Measurements from ENCODE around the gene CEACAM21. TPM values are rescaled to one million over a fixed set of nuclear protein-coding genes. Genes with fewer than 3 reads are reported as not detected.
"Not testable (repeated sequence)": the region's sequence is repeated elsewhere in the genome, so short reads cannot be mapped to it uniquely, and the experiment has no call there.

Gene CEACAM21
- total RNA-seq, 1 donor from 2014 or later = not detected

DNA sequence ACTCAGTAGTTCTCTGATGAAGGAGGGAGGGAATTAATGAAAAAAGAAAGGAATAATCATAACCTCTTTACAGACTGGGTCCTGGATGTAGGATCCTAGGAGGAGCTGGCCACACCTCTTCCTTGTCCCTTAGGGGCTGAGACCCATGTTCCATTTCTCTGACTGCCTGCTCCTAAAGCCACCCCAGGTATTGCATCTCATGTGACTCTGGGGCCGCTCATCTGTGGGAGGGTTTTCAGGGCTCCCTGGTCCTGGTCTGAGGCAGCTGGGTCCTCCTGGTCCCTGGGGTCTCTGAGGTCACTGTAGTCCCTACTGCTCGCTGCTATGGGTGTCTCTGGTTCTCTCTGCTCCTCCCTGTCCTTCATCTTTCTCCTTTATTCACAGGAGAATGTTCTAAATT, 2.9 kb downstream of the CEACAM21 start:
- H3K4me3 Mint-ChIP-seq = no peak overlapping the region
- Histone ChIP-seq H3K9ac (no peak overlapping the region), H3K27ac (no peak overlapping the region), H3K4me1 (no peaks in the 10 kb centered on the region), H3F3A (ENCODE audit: low read depth) (no peaks in the 10 kb centered on the region), H3K4me3 (no peak overlapping the region), H3K36me3 (no peaks in the 10 kb centered on the region), H3K79me2 (ENCODE audit: low read depth) (no peaks in the 10 kb centered on the region), H2AFZ (replicated peaks) (no peak overlapping the region), H3K9me3 (ENCODE audit: low read depth) (peaks cover 3% of the 10 kb centered on the region), H4K20me1 (ENCODE audit: low read depth) (no peaks in the 10 kb centered on the region), H3K27me3 (no peaks in the 10 kb centered on the region), H3K4me2 (no peak overlapping the region)
- H3K4me1 Mint-ChIP-seq = no peaks in the 10 kb centered on the region
- no peak overlapping the region for H3K27ac Mint-ChIP-seq
- H3K9me3 Mint-ChIP-seq = peaks cover 26% of the 10 kb centered on the region
- DNase-seq (ENCODE audit: low spot score) = no peak
- H3K27me3 Mint-ChIP-seq (ENCODE audit: insufficient read depth, low read depth) = peaks cover 9% of the 10 kb centered on the region
- TF ChIP-seq, protein P1, sequence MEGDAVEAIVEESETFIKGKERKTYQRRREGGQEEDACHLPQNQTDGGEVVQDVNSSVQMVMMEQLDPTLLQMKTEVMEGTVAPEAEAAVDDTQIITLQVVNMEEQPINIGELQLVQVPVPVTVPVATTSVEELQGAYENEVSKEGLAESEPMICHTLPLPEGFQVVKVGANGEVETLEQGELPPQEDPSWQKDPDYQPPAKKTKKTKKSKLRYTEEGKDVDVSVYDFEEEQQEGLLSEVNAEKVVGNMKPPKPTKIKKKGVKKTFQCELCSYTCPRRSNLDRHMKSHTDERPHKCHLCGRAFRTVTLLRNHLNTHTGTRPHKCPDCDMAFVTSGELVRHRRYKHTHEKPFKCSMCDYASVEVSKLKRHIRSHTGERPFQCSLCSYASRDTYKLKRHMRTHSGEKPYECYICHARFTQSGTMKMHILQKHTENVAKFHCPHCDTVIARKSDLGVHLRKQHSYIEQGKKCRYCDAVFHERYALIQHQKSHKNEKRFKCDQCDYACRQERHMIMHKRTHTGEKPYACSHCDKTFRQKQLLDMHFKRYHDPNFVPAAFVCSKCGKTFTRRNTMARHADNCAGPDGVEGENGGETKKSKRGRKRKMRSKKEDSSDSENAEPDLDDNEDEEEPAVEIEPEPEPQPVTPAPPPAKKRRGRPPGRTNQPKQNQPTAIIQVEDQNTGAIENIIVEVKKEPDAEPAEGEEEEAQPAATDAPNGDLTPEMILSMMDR (IDR thresholded peaks at IDR 0.05) = no peak
- TF ChIP-seq EZH2phosphoT487 (IDR thresholded peaks at IDR 0.05) (no peak), EZH2 (IDR thresholded peaks at IDR 0.05) (no peak)
- peaks cover 12% of the 10 kb centered on the region for H3K36me3 Mint-ChIP-seq

DNA sequence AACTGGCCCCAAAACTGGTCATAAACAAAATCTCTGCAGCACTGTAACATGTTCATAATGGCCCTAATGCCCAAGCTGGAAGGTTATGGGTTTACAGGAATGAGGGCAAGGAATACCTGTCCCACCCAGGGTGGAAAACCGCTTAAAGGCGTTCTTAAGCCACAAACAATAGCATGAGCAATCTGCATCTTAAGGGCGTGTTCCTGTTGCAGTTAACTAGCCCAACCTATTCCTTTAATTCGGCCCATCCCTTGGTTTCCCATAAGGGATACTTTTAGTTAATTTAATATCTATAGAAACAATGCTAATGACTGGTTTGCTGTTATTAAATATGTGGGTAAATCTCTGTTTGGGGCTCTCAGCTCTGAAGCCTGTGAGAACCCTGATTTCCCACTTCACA, 5.1 kb downstream of the CEACAM21 start:
- not testable (repeated sequence) for H3K4me3 ChIP-seq; H4K20me1 ChIP-seq (ENCODE audit: low read depth); H3K79me2 ChIP-seq (ENCODE audit: low read depth); H3K27ac ChIP-seq; H3K4me2 ChIP-seq; H3K9ac ChIP-seq; H3K27ac Mint-ChIP-seq; H3K27me3 ChIP-seq; DNase-seq (ENCODE audit: low spot score); H3K9me3 ChIP-seq (ENCODE audit: low read depth); H3K4me1 ChIP-seq; H2AFZ ChIP-seq (replicated peaks); H3F3A ChIP-seq (ENCODE audit: low read depth); H3K27me3 Mint-ChIP-seq (ENCODE audit: insufficient read depth, low read depth); H3K4me3 Mint-ChIP-seq; H3K36me3 ChIP-seq; H3K4me1 Mint-ChIP-seq
- Mint-ChIP-seq H3K9me3 (peaks cover 28% of the 10 kb centered on the region), H3K36me3 (peaks cover 12% of the 10 kb centered on the region)

DNA sequence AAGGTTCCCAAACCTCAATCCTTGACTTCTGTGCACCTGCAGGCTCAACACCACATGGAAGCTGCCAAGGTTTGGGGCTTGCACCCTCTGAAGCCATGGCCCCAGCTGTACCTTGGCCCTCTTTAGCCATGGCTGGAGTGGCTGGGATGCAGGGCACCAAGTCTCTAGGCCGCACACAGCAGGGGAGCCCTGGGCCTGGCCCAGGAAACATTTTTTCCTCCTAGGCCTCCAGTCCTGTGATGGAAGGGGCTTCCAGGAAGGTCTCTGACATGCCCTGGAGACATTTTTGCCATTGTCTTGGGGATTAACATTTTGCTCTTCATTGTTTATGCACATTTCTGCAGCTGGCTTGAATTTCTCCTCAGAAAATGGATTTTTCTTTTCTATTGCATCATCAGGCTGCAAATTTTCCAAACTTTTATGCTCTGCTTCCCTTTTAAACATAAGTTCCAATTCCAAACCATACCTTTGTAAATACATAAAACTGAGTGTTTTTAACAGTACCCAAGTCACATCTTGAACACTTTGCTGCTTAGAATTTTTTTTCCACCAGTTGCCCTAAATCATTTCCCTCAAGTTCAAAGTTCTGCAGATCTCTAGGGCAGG, 6.7 kb downstream of the CEACAM21 start:
- not testable (repeated sequence) for H3K27ac Mint-ChIP-seq; H4K20me1 ChIP-seq (ENCODE audit: low read depth); H3K9ac ChIP-seq; H3K4me3 Mint-ChIP-seq; H3K9me3 ChIP-seq (ENCODE audit: low read depth); H3K27ac ChIP-seq; H3K4me2 ChIP-seq; H3K4me3 ChIP-seq; H3K4me1 Mint-ChIP-seq; DNase-seq (ENCODE audit: low spot score); H3K79me2 ChIP-seq (ENCODE audit: low read depth); H3K4me1 ChIP-seq; H3K36me3 ChIP-seq; H3K27me3 ChIP-seq; H3F3A ChIP-seq (ENCODE audit: low read depth); H3K27me3 Mint-ChIP-seq (ENCODE audit: insufficient read depth, low read depth); H2AFZ ChIP-seq (replicated peaks)
- H3K9me3 Mint-ChIP-seq = peaks cover 28% of the 10 kb centered on the region
- peaks cover 12% of the 10 kb centered on the region for H3K36me3 Mint-ChIP-seq

DNA sequence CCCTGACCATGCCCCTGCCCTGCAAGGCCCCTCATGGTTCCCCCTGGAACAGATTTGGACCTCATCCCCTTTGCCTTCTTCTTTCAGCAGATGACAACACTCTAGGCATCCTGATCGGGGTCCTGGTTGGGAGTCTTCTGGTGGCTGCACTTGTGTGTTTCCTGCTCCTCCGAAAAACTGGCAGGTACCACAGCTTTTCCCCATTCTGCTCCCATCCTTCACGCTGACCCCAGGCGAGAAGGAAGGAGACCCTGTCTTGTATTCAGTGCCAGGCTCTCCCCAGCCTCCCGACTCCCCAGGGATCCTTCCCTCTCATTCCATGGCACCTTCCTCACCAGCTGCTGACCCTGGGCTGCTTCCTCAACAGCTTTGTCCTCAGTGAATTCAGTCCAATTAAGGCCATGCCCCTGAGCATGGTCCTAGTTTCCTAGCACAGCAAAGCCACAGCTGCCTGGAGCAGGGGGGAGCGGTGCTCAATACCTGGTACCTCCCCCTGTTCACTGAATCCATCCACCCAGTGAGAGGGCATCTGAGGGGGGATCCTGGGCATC, 8.4 kb downstream of the CEACAM21 start:
- no peaks in the 10 kb centered on the region for H3K9me3 ChIP-seq (ENCODE audit: low read depth)
- Mint-ChIP-seq H3K27me3 (ENCODE audit: insufficient read depth, low read depth) (no peaks in the 10 kb centered on the region), H3K9me3 (peaks cover 30% of the 10 kb centered on the region), H3K4me3 (no peak overlapping the region), H3K27ac (no peak overlapping the region), H3K36me3 (peaks cover 12% of the 10 kb centered on the region), H3K4me1 (no peaks in the 10 kb centered on the region)
- H3K4me2 ChIP-seq = no peak overlapping the region
- no peaks in the 10 kb centered on the region for H3K79me2 ChIP-seq (ENCODE audit: low read depth)
- H3K4me3 ChIP-seq = no peak overlapping the region
- no peak overlapping the region for H2AFZ ChIP-seq (replicated peaks)
- H4K20me1 ChIP-seq (ENCODE audit: low read depth) = no peaks in the 10 kb centered on the region
- no peak overlapping the region for H3K27ac ChIP-seq
- no peaks in the 10 kb centered on the region for H3K36me3 ChIP-seq
- H3K4me1 ChIP-seq = no peaks in the 10 kb centered on the region
- H3K27me3 ChIP-seq = no peaks in the 10 kb centered on the region
- H3F3A ChIP-seq (ENCODE audit: low read depth) = no peaks in the 10 kb centered on the region
- no peak overlapping the region for H3K9ac ChIP-seq
- DNase-seq (ENCODE audit: low spot score) = no peak
- no peak for TF ChIP-seq EZH2 (IDR thresholded peaks at IDR 0.05)
- TF ChIP-seq EZH2phosphoT487 (IDR thresholded peaks at IDR 0.05) = no peak
- TF ChIP-seq, protein P1 (IDR thresholded peaks at IDR 0.05) = no peak

Data from neural progenitor cell (in vitro differentiated cells).